ENCODE measurements around the gene EXOC6B. TPM values are rescaled to one million over a fixed set of nuclear protein-coding genes. Genes with fewer than 3 reads are reported as not detected.

Gene EXOC6B
- total and polyA plus RNA-seq, 9 of the 15 experiments (the other 6 are each of a cell fraction or from before 2014, with no cell fraction given): 0.28 to 4.2 (median 2.0) TPM

DNA sequence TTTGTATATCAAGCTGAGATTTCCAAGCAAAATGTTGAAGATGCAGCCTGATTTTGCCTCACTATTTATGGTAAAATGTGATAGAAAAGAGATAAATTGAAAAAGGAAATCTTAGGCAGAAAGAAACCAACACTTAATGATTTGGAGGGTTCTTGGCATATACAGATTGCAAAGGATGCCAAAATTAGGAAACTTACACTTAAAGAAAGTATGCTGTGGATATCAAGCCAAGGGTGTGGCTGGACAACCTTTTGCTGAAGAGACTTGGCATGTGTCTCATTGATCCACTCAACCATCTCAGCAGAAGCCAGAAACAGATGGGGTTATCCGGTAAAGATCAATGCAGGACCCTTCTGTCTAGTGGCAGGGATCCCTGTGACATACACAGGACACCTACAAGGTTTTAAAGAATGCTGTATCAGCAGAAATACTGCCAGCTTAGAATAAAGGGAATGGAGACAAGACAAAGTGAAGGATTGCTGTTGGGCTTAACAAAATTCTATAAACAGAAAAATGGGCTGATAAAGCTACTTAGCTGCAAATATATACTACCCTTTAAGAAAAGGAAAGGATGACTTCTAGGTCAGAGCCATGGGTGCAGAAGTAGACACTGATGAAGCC, 570.9 kb downstream of the EXOC6B start:
- no peak overlapping the region for H2AFZ ChIP-seq (ENCODE audit: low read depth, low read length)
- H3K4me3 ChIP-seq: no peak overlapping the region
- POLR2A ChIA-PET: no interaction called here
- CTCF ChIA-PET (ENCODE audit: low intra/inter-chr PET ratio): no interaction called here
- no peak overlapping the region for H3K27ac ChIP-seq (ENCODE audit: extremely low read depth, low read depth, low read length)
- 0% methylated on average over 1 of the region's 1 CpG for WGBS (ENCODE audit: insufficient coverage, low coverage, missing lambda C conversion rate)
- no peaks in the 10 kb centered on the region for H3K4me1 ChIP-seq (replicated peaks in 1 of 2; ENCODE audit: control insufficient read depth in 2 of 2, insufficient read depth in 2 of 2, low read length in 2 of 2)
- no peak overlapping the region for H3K9ac ChIP-seq (ENCODE audit: insufficient read depth in 1 of 2, low read depth in 2 of 2, low read length in 2 of 2)
- no peaks in the 10 kb centered on the region for H3K27me3 ChIP-seq (ENCODE audit: control insufficient read depth in 2 of 2, insufficient read depth in 2 of 2, low read length in 2 of 2)
- in situ Hi-C loops (cut with MboI) (no loop called here), intact Hi-C loops (cut with micrococcal nuclease) (no loop called here)
- H3K36me3 ChIP-seq (ENCODE audit: control insufficient read depth, insufficient read depth, low read length): no peaks in the 10 kb centered on the region
- no peak for DNase-seq (ENCODE audit: extremely low read depth in 1 of 4, low spot score in 3 of 4)
- BruUV-seq (replicated peaks): no TSS peak
- H4K20me1 ChIP-seq (replicated peaks; ENCODE audit: control insufficient read depth, insufficient read depth, low read length): no peaks in the 10 kb centered on the region; the same call in 1 of the 2 replicates
- no peak for ATAC-seq
- H3K79me2 ChIP-seq (ENCODE audit: control insufficient read depth, insufficient read depth, low read length): no peaks in the 10 kb centered on the region
- no peak for FAIRE-seq
- H3K9me3 ChIP-seq (replicated peaks; ENCODE audit: control insufficient read depth, insufficient read depth, low read depth, low read length): no peaks in the 10 kb centered on the region
- H3K9me1 ChIP-seq (ENCODE audit: control insufficient read depth, insufficient read depth, low read length): no peaks in the 10 kb centered on the region
- no peak overlapping the region for H3K4me2 ChIP-seq (ENCODE audit: insufficient read depth, low read length)
- TF ChIP-seq, protein P1, sequence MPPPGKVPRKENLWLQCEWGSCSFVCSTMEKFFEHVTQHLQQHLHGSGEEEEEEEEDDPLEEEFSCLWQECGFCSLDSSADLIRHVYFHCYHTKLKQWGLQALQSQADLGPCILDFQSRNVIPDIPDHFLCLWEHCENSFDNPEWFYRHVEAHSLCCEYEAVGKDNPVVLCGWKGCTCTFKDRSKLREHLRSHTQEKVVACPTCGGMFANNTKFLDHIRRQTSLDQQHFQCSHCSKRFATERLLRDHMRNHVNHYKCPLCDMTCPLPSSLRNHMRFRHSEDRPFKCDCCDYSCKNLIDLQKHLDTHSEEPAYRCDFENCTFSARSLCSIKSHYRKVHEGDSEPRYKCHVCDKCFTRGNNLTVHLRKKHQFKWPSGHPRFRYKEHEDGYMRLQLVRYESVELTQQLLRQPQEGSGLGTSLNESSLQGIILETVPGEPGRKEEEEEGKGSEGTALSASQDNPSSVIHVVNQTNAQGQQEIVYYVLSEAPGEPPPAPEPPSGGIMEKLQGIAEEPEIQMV (tag; conservative IDR thresholded peaks at IDR 0.05; ENCODE audit: low read depth): no peak
- peak; percentile 93 for TF ChIP-seq MAFK (IDR thresholded peaks at IDR 0.05; ENCODE audit: low read length)
- TF ChIP-seq JUN (IDR thresholded peaks at IDR 0.05; ENCODE audit: borderline replicate concordance, low read depth, low read length): no peak
- no peak for TF ChIP-seq JUN (CRISPR knock-in tag; IDR thresholded peaks at IDR 0.05; ENCODE audit: borderline replicate concordance)
- TF ChIP-seq MAFF (IDR thresholded peaks at IDR 0.05; ENCODE audit: low read length): peak; percentile 91
- TF ChIP-seq, protein P2, sequence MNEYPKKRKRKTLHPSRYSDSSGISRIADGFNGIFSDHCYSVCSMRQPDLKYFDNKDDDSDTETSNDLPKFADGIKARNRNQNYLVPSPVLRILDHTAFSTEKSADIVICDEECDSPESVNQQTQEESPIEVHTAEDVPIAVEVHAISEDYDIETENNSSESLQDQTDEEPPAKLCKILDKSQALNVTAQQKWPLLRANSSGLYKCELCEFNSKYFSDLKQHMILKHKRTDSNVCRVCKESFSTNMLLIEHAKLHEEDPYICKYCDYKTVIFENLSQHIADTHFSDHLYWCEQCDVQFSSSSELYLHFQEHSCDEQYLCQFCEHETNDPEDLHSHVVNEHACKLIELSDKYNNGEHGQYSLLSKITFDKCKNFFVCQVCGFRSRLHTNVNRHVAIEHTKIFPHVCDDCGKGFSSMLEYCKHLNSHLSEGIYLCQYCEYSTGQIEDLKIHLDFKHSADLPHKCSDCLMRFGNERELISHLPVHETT (CRISPR knock-in tag; conservative IDR thresholded peaks at IDR 0.05 in 1 of 2, IDR thresholded peaks at IDR 0.05 in 1 of 2): no peak
- peak; percentile 90 for TF ChIP-seq ZNF316 (IDR thresholded peaks at IDR 0.05)
- TF ChIP-seq C11orf30 (IDR thresholded peaks at IDR 0.05; ENCODE audit: low read depth): peak; percentile 83
- TF ChIP-seq MAFG (tag; conservative IDR thresholded peaks at IDR 0.05): peak; percentile 88

Measured in K562 (cell line).